ENCODE measurements around the gene MSMP.

DNA sequence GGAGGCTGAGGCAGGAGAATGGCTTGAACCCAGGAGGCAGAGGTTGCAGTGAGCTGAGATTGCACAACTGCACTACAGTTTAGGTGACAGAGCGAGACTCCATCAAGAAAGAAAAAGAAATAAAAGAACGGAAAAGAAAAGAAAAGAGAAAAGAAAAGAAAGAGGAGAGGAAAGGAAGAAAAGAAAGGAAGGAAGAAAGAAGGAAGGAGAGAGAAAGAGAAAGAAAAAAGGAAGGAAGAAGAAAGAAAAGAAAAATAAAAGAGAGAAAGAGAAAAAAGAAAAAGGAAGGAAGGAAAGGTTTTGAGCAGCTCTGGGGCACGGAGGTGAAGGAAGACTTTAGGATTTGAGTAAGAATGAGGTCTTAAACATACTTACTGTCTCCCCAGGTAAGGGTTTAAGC is 40.5 kb downstream of the MSMP start:
- no peak for TF ChIP-seq EZH2 (IDR thresholded peaks at IDR 0.05)
- no peak for TF ChIP-seq POLR2AphosphoS5 (IDR thresholded peaks at IDR 0.05; ENCODE audit: borderline replicate concordance, low read depth, low read length)

Data from SK-N-MC (cell line).